HCT116 (cell line): Measurements from ENCODE around the gene INTS3. TPM values are rescaled to one million over a fixed set of nuclear protein-coding genes. Genes with fewer than 3 reads are reported as not detected.

Experiments
- ATAC-seq: fragments of 200-7000 bp; cut with Tn5 transposase; 2 replicates; pipeline ENCODE4 v1.9.1; 2020; ENCODE audit warnings: mild to moderate bottlenecking, moderate library complexity
- BruUV-seq: library from RNA; stranded (reverse); fragments of 400-500 nt; replicated peaks from 2 replicates; lab custom pipeline; 2021; lab: Mats Ljungman, UMichigan
- CTCF ChIA-PET: fragments of 300-600 bp; sonication (Branson Sonifier 250); formaldehyde crosslinking; loops from one replicate; lab custom pipeline; 2021; ENCODE audit warnings: antibody characterized with exemption; lab: Charles Lee
- POLR2A ChIA-PET: fragments of 300-600, 350-600 bp; sonication (Branson Sonifier 250); formaldehyde crosslinking; loops from one replicate; lab custom pipeline; 2021; ENCODE audit warnings: antibody characterized with exemption; lab: Charles Lee
- RAD21 ChIA-PET, 2 experiments: fragments of 300-600 bp; sonication (Branson Sonifier 250); formaldehyde crosslinking; loops; one replicate each; lab custom pipeline; 2023; ENCODE audit warnings: low total read pairs in 2 of 2; ENCODE audit not compliant: uncharacterized antibody in 2 of 2, unreplicated experiment in 2 of 2, low non-redundant PET in 1 of 2; lab: Charles Lee
- DNase-seq: peaks from one replicate; pipeline ENCODE4 v3.0.0-alpha.2; 2010; ENCODE audit warnings: low read depth, low spot score
- H2AFZ ChIP-seq: fragments of 200-600 bp; shearing (Covaris generic), sonication (generic); 2 replicates; pipeline ENCODE4 v1.6.1; 2017; ENCODE audit warnings: low read depth, mixed run types, mixed read lengths, antibody characterized with exemption, low read length; ENCODE audit not compliant: poor library complexity, severe bottlenecking
- H3K27ac ChIP-seq: 2 replicates; pipeline ENCODE4 v1.5.1; 2012; ENCODE audit warnings: low read depth, low read length
- H3K27me3 ChIP-seq: fragments of 200-600 bp; sonication (generic); 2 replicates; pipeline ENCODE4 v1.6.1; 2016; ENCODE audit warnings: mixed run types, low read length, mixed read lengths; ENCODE audit not compliant: insufficient read depth
- H3K36me3 ChIP-seq, 2 experiments: fragments of 200-500 bp in 1 of 2; fragments of 200-600 bp in 1 of 2; sonication (Bioruptor generic) in 1 of 2; sonication (generic) in 1 of 2; 2 replicates each; pipeline versions ENCODE4 v1.5.1 to v1.6.1; 2014 to 2016; ENCODE audit warnings: low read length in 2 of 2, inconsistent platforms in 1 of 2, mixed read lengths in 1 of 2, mixed run types in 1 of 2; ENCODE audit not compliant: insufficient read depth in 2 of 2, control insufficient read depth in 1 of 2
- H3K4me1 ChIP-seq, 2 experiments: fragments of 200-600 bp in 1 of 2; sonication (generic) in 1 of 2; 2 replicates each; pipeline versions ENCODE4 v1.5.1 to v1.6.1; 2012 to 2017; ENCODE audit warnings: low read length in 2 of 2, inconsistent platforms in 1 of 2, mild to moderate bottlenecking in 1 of 2, mixed read lengths in 1 of 2, mixed run types in 1 of 2, moderate library complexity in 1 of 2; ENCODE audit not compliant: insufficient read depth in 2 of 2, control insufficient read depth in 1 of 2
- H3K4me2 ChIP-seq: fragments of 200-600 bp; sonication (generic); 2 replicates; pipeline ENCODE4 v1.6.1; 2017; ENCODE audit warnings: mixed run types, low read length, mixed read lengths
- H3K4me3 ChIP-seq, 2 experiments: fragments of 200-600 bp in 1 of 2; sonication (generic) in 1 of 2; replicated peaks in 1 of 2; 2 replicates each; pipeline ENCODE4 v1.5.1; 2011 to 2016; ENCODE audit warnings: low read length in 2 of 2, control low read depth in 1 of 2, low read depth in 1 of 2, mild to moderate bottlenecking in 1 of 2, mixed read lengths in 1 of 2, mixed run types in 1 of 2
- H3K79me2 ChIP-seq: fragments of 200-600 bp; sonication (generic); 2 replicates; pipeline ENCODE4 v1.6.1; 2017; ENCODE audit warnings: mild to moderate bottlenecking, mixed run types, low read length, moderate library complexity, mixed read lengths; ENCODE audit not compliant: insufficient read depth
- H3K9ac ChIP-seq: fragments of 200-600 bp; sonication (generic); 2 replicates; pipeline ENCODE4 v1.6.1; 2016; ENCODE audit warnings: low read length, mixed read lengths
- H3K9me2 ChIP-seq: fragments of 200-600 bp; sonication (generic), shearing (Covaris generic); 2 replicates; pipeline ENCODE4 v1.6.1; 2017; ENCODE audit warnings: mixed run types, mild to moderate bottlenecking, moderate library complexity; ENCODE audit not compliant: insufficient read depth
- H3K9me3 ChIP-seq, 2 experiments: fragments of 200-500 bp in 1 of 2; fragments of 200-600 bp in 1 of 2; sonication (Bioruptor generic) in 1 of 2; sonication (generic) in 1 of 2; 2 replicates each; pipeline ENCODE4 v1.6.1; 2014 to 2017; ENCODE audit warnings: low read length in 2 of 2, mixed read lengths in 2 of 2, inconsistent platforms in 1 of 2, low read depth in 1 of 2, mild to moderate bottlenecking in 1 of 2, mixed run types in 1 of 2, moderate library complexity in 1 of 2; ENCODE audit not compliant: control insufficient read depth in 1 of 2, insufficient read depth in 1 of 2
- H4K20me1 ChIP-seq: fragments of 200-600 bp; sonication (generic), shearing (Covaris generic); 2 replicates; pipeline ENCODE4 v1.6.1; 2017; ENCODE audit warnings: mixed run types, mild to moderate bottlenecking, moderate library complexity; ENCODE audit not compliant: insufficient read depth
- CTCF ChIP-seq, 3 experiments: fragments of 200-600 bp in 1 of 3; sonication (generic) in 1 of 3; IDR thresholded peaks in 2 of 3; conservative IDR thresholded peaks in 1 of 3; 2 replicates each; pipeline ENCODE4 v1.5.1; 2012 to 2017; ENCODE audit warnings: low read depth in 2 of 3, low read length in 2 of 3, antibody characterized with exemption in 1 of 3, borderline replicate concordance in 1 of 3, control low read depth in 1 of 3, mild to moderate bottlenecking in 1 of 3, mixed read lengths in 1 of 3, mixed run types in 1 of 3, moderate library complexity in 1 of 3; ENCODE audit not compliant: insufficient read depth in 1 of 3
- EGR1 ChIP-seq: IDR thresholded peaks from 2 replicates; pipeline ENCODE4 v1.6.1; 2012; ENCODE audit warnings: low read depth
- POLR2A ChIP-seq: IDR thresholded peaks from 2 replicates; pipeline ENCODE4 v1.7.0; 2011; ENCODE audit warnings: borderline replicate concordance; ENCODE audit not compliant: insufficient read depth, insufficient read length; ENCODE audit errors: extremely low read depth
- RAD21 ChIP-seq: IDR thresholded peaks from 2 replicates; pipeline ENCODE4 v1.6.1; 2012; ENCODE audit warnings: low read depth, mild to moderate bottlenecking
- REST ChIP-seq: IDR thresholded peaks from 2 replicates; pipeline ENCODE4 v1.6.1; 2012; ENCODE audit warnings: low read depth
- SRF ChIP-seq: IDR thresholded peaks from 2 replicates; pipeline ENCODE4 v1.6.1; 2012; ENCODE audit warnings: low read depth
- TCF7L2 ChIP-seq: IDR thresholded peaks from 2 replicates; pipeline ENCODE4 v1.7.0; 2011; ENCODE audit warnings: borderline replicate concordance, inconsistent platforms; ENCODE audit not compliant: insufficient read depth, insufficient read length; ENCODE audit errors: extremely low read depth
- YY1 ChIP-seq: IDR thresholded peaks from 2 replicates; pipeline ENCODE4 v1.6.1; 2011; ENCODE audit warnings: low read length, low read depth, moderate library complexity, mild to moderate bottlenecking; ENCODE audit not compliant: insufficient replicate concordance; ENCODE audit errors: extremely low read depth
- ZFX ChIP-seq: fragments of 450-650 bp; IDR thresholded peaks from 2 replicates; pipeline ENCODE4 v1.6.1; 2017
- intact Hi-C: fragments of 100-400 bp; cut with micrococcal nuclease; formaldehyde crosslinking; loops from 2 replicates; pipeline ENCODE4 v1.10.0; 2022
- total RNA-seq: library from RNA; stranded (reverse); gene quantifications from one replicate; pipeline ENCODE4 v1.2.1, GENCODE V29; 2021; ENCODE audit not compliant: unreplicated experiment

INTS3 gene
- total RNA-seq, 1 experiment from 2014 or later, result 47.6 TPM

- Histone ChIP-seq H3K4me1 (peaks cover under 1 to 6% of the 10 kb centered on the region in 2 experiments; a peak in 3 of 4 replicates), H3K36me3 (no peaks in the 10 kb centered on the region), H3K9ac (no peak overlapping the region), H3K27ac (no peak overlapping the region), H3K9me3 (no peaks in the 10 kb centered on the region), H4K20me1 (no peaks in the 10 kb centered on the region), H3K4me2 (no peak overlapping the region), H3K79me2 (no peaks in the 10 kb centered on the region), H3K9me2 (no peaks in the 10 kb centered on the region), H2AFZ (no peak overlapping the region), H3K27me3 (no peaks in the 10 kb centered on the region), H3K4me3 (no peak overlapping the region)
- DNase-seq (no peak), ATAC-seq (no peak)
- ChIA-PET POLR2A (no interaction called here), CTCF (no interaction called here), RAD21 (no interaction called here)
- BruUV-seq, result no TSS peak
- intact Hi-C loops, result no loop called here
- TF ChIP-seq EGR1 (no peak), POLR2A (no peak), RAD21 (no peak), SRF (no peak), ZFX (no peak), REST (no peak), CTCF (IDR thresholded peaks at IDR 0.05 in 2 of 3, conservative IDR thresholded peaks at IDR 0.05 in 1 of 3; ENCODE audit: borderline replicate concordance in 1 of 3, insufficient read depth in 1 of 3, low read depth in 2 of 3, low read length in 2 of 3) (no peak), YY1 (no peak), TCF7L2 (no peak)
Measured at GRCh38 chr1:153800516-153800915, 72.7 kb downstream of the INTS3 start.
